IPS-15b (cell line): Measurements from ENCODE around the gene AIFM3.
"Not testable (repeated sequence)": the region's sequence is repeated elsewhere in the genome, so short reads cannot be mapped to it uniquely, and the experiment has no call there.

Source experiments
- H3K27me3 ChIP-seq: one replicate; pipeline ENCODE4 v1.6.1; 2013; ENCODE audit warnings: low read length; ENCODE audit not compliant: control insufficient read depth, insufficient read depth
- H3K36me3 ChIP-seq: one replicate; pipeline ENCODE4 v1.6.1; 2013; ENCODE audit warnings: low read length; ENCODE audit not compliant: control insufficient read depth, insufficient read depth
- H3K4me1 ChIP-seq: one replicate; pipeline ENCODE4 v1.6.1; 2013; ENCODE audit warnings: mild to moderate bottlenecking, low read length; ENCODE audit not compliant: control insufficient read depth, insufficient read depth
- H3K4me3 ChIP-seq: one replicate; pipeline ENCODE4 v1.5.1; 2013; ENCODE audit warnings: low read depth, low read length
- H3K9ac ChIP-seq: one replicate; pipeline ENCODE4 v1.6.1; 2013; ENCODE audit warnings: low read depth, mild to moderate bottlenecking, low read length
- H3K9me3 ChIP-seq: one replicate; pipeline ENCODE4 v1.6.1; 2013; ENCODE audit warnings: mild to moderate bottlenecking, low read length; ENCODE audit not compliant: control insufficient read depth, insufficient read depth

AIFM3 gene

GRCh38 chr22:20964090-20964798 is 2.8 kb upstream of the AIFM3 start:
- Histone ChIP-seq H3K9ac (no peak overlapping the region), H3K36me3 (no peaks in the 10 kb centered on the region), H3K4me3 (no peak overlapping the region), H3K27me3 (peaks cover 67% of the 10 kb centered on the region), H3K4me1 (peaks cover 7% of the 10 kb centered on the region), H3K9me3 (no peaks in the 10 kb centered on the region)

- Histone ChIP-seq H3K9me3 (no peaks in the 10 kb centered on the region), H3K9ac (no peak overlapping the region), H3K4me3 (no peak overlapping the region), H3K36me3 (no peaks in the 10 kb centered on the region), H3K27me3 (peaks cover 72% of the 10 kb centered on the region), H3K4me1 (peaks cover 7% of the 10 kb centered on the region)
Observed at GRCh38 chr22:20964799-20965103, 2.3 kb upstream of the AIFM3 start.

GRCh38 chr22:20965104-20965887 is 1.8 kb upstream of the AIFM3 start:
- Histone ChIP-seq H3K27me3 (peaks cover 78% of the 10 kb centered on the region), H3K4me3 (peak overlapping the region; percentile 30), H3K9ac (no peak overlapping the region), H3K36me3 (no peaks in the 10 kb centered on the region), H3K4me1 (peaks cover 7% of the 10 kb centered on the region), H3K9me3 (no peaks in the 10 kb centered on the region)

- H3K36me3 ChIP-seq, result no peaks in the 10 kb centered on the region
- no peak overlapping the region for H3K9ac ChIP-seq
- H3K9me3 ChIP-seq, result no peaks in the 10 kb centered on the region
- peaks cover 85% of the 10 kb centered on the region for H3K27me3 ChIP-seq
- H3K4me3 ChIP-seq, result no peak overlapping the region
- H3K4me1 ChIP-seq, result peaks cover 7% of the 10 kb centered on the region
Observed at GRCh38 chr22:20965888-20966855, 883 bp upstream of the AIFM3 start.

- H3K4me3 ChIP-seq, result no peak overlapping the region
- H3K9me3 ChIP-seq, result no peaks in the 10 kb centered on the region
- no peak overlapping the region for H3K9ac ChIP-seq
- peaks cover 86% of the 10 kb centered on the region for H3K27me3 ChIP-seq
- H3K4me1 ChIP-seq, result peaks cover 7% of the 10 kb centered on the region
- H3K36me3 ChIP-seq, result no peaks in the 10 kb centered on the region
Observed at GRCh38 chr22:20967697-20968211, 699 bp downstream of the AIFM3 start.

GRCh38 chr22:20968281-20968977 is 1.4 kb downstream of the AIFM3 start:
- H3K9ac ChIP-seq, result no peak overlapping the region
- H3K36me3 ChIP-seq, result no peaks in the 10 kb centered on the region
- H3K4me1 ChIP-seq, result peaks cover 7% of the 10 kb centered on the region
- H3K9me3 ChIP-seq, result no peaks in the 10 kb centered on the region
- peak overlapping the region; percentile 18 for H3K4me3 ChIP-seq
- H3K27me3 ChIP-seq, result peaks cover 83% of the 10 kb centered on the region

GRCh38 chr22:20970939-20971657 is 4.0 kb downstream of the AIFM3 start:
- Histone ChIP-seq H3K27me3 (peaks cover 78% of the 10 kb centered on the region), H3K9ac (no peak overlapping the region), H3K36me3 (no peaks in the 10 kb centered on the region), H3K4me3 (no peak overlapping the region), H3K4me1 (peaks cover 4% of the 10 kb centered on the region), H3K9me3 (no peaks in the 10 kb centered on the region)

- H3K27me3 ChIP-seq, result peaks cover 75% of the 10 kb centered on the region
- H3K36me3 ChIP-seq, H3K9ac ChIP-seq, H3K4me3 ChIP-seq, H3K9me3 ChIP-seq, H3K4me1 ChIP-seq: not testable (repeated sequence)
Observed at GRCh38 chr22:20972014-20972694, 5.1 kb downstream of the AIFM3 start.

GRCh38 chr22:20972933-20973577 is 6.0 kb downstream of the AIFM3 start:
- Histone ChIP-seq H3K4me3 (no peak overlapping the region), H3K27me3 (peaks cover 77% of the 10 kb centered on the region), H3K9me3 (no peaks in the 10 kb centered on the region), H3K9ac (no peak overlapping the region), H3K4me1 (peaks cover 4% of the 10 kb centered on the region), H3K36me3 (no peaks in the 10 kb centered on the region)
